Fibroblast of skin of abdomen (primary cell): ENCODE data around the gene HCST. TPM values are rescaled to one million over a fixed set of nuclear protein-coding genes. Genes with fewer than 3 reads are reported as not detected.

Source experiments
- DNase-seq: peaks from one replicate; pipeline ENCODE4 v3.0.0-alpha.2; 2013
- polyA plus RNA-seq, 2 experiments: library from polyadenylated mRNA; unstranded; fragments of 120-200 nt; gene quantifications; one replicate each; pipeline ENCODE4 v1.2.1, GENCODE V29; 2013; ENCODE audit not compliant: insufficient read length in 2 of 2

The HCST gene
- polyA plus RNA-seq (2013, experiment 1 of 2; ENCODE audit: insufficient read length), result 0.60 TPM
- 0.63 TPM for polyA plus RNA-seq (2013, experiment 2 of 2; ENCODE audit: insufficient read length)

GRCh38 chr19:35901854-35902661 lies at the start of gene HCST:
Gene HCST, plus strand, starts transcription at chr19:35902529. Its CDS starts 65 bp downstream, at chr19:35902594.
- peak; percentile 36 for DNase-seq

- no peak for DNase-seq
These were observed 49.1 kb upstream of the HCST start for GRCh38 chr19:35853038-35853756.

GRCh38 chr19:35856546-35857149 lies 45.7 kb upstream of the HCST start, which contains the start of gene KIRREL2:
Gene KIRREL2, plus strand, starts transcription at chr19:35856911. Its CDS starts 209 bp downstream, at chr19:35857120.
- no peak for DNase-seq

DNA sequence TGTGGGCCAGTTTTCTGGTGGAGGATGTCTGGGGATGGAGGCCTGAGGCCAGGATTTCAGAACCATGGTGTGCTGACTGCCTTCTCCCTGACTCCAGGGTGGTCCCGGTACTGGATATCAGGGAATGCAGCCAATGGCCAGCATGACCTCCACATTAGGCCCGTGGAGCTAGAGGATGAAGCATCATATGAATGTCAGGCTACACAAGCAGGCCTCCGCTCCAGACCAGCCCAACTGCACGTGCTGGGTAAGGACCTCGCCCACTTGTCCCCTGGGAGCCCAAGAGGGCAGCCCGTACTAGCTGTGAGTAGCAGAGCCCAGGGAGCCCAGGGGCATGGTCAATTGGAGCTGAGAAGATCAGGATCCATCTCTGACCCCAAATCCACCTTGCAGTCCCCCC lies 44.0 kb upstream of the HCST start:
- DNase-seq, result no peak

DNA sequence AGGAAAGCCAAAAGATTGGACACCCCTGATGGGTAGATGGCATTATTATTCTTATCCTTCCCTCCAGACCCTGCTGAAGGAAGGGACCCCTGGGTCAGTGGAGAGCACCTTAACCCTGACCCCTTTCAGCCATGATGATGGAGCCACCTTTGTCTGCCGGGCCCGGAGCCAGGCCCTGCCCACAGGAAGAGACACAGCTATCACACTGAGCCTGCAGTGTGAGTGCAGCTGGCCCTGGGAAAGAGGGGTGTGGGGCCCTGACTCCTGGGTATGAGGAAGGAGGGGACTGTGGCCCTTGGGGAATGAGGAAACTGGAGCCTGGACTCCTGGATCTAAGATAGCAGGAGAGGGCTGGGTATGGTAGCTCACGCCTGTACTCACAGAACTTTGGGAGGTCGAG lies 42.9 kb upstream of the HCST start:
- DNase-seq, result no peak

- DNase-seq, result no peak
These were observed 41.9 kb upstream of the HCST start for GRCh38 chr19:35860436-35860817.

GRCh38 chr19:35860818-35861639 lies 41.3 kb upstream of the HCST start:
- no peak for DNase-seq

- no peak for DNase-seq
These were observed 40.6 kb upstream of the HCST start for GRCh38 chr19:35861640-35862160.

- no peak for DNase-seq
These were observed 39.8 kb upstream of the HCST start for GRCh38 chr19:35862528-35862927.

DNA sequence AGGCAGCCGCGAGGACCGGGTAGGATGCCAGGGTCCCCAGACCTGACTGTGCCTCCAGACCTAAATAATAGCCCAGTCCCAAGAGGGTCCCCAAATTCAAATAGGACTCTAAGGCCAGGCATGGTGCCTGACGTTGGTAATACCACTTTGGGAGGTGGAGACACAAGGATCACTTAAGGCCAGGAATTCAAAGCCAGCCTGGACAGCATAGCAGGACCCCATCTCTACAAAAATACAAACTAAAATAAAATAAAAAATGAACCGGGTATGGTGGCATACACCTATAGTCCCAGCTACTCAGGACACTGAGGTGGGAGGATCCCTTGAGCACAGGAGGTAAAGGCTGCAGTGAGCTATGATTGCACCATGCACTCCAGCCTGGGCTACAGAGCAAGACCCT lies 39.3 kb upstream of the HCST start:
- DNase-seq, result no peak

- DNase-seq, result peak; percentile 17
These were observed 34.0 kb upstream of the HCST start, which contains the start of gene APLP1 for GRCh38 chr19:35868172-35868822. Gene APLP1, plus strand, starts transcription at chr19:35868574. Its CDS starts 63 bp downstream, at chr19:35868637.

GRCh38 chr19:35868823-35869326 lies 33.5 kb upstream of the HCST start:
- DNase-seq, result no peak

- peak; percentile 55 for DNase-seq
These were observed 32.8 kb upstream of the HCST start for GRCh38 chr19:35869327-35870123.

DNA sequence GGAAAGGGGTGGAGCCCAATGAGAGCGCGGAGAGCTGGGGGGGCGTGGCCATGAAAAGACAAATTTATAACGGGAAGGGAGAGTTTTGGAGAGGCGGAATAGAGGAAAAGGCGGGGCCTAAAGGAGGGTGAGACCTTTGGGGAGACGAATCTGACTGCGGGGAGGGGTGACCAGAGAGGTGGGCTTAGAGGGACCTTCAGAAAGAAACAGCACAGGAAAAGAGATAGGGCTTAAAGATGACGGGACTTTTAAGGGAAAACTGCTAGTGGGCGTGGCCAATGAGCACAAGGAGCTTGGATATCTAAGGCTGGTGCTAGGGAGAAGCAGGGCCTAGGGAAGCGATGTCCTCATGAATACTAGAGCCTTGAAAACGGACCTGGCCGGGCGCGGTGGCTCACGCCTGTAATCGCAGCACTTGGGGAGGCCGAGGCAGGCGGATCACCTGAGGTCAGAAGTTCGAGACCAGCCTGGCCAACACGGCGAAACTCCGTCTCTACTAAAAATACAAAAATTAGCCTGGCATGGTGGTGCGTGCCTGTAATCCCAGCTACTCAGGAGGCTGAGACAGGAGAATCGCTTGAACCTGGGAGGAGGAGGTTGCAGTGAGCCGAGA lies 32.1 kb upstream of the HCST start:
- DNase-seq, result peak; percentile 24

- no peak for DNase-seq
These were observed 31.5 kb upstream of the HCST start for GRCh38 chr19:35870798-35871197.

DNA sequence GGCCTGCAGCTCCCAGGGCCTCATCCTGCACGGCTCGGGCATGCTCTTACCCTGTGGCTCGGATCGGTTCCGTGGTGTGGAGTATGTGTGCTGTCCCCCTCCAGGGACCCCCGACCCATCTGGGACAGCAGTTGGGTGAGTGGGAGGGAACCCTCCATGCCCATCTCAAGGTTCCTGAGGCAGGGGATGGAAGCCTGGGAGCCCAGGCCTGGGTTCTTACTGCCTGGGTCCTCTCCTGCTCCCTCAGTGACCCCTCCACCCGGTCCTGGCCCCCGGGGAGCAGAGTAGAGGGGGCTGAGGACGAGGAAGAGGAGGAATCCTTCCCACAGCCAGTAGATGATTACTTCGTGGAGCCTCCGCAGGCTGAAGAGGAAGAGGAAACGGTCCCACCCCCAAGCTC lies 30.7 kb upstream of the HCST start:
- DNase-seq, result no peak

DNA sequence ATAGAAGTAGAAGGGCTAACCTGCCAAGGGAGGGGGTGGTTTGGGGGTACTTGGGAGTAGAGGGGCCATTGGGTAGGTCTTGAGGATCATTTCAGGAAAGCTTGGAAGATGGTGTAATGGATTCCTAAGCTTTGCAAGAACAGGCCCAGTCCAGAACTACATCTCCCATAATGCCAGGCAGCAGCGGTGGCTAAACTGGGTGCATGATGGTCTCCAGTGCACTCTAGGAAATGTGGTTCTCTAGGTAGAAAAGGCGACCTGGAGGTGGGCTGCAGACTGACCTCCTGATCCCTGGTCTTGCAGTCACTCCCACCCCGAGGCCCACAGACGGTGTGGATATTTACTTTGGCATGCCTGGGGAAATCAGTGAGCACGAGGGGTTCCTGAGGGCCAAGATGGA lies 30.1 kb upstream of the HCST start:
- DNase-seq, result no peak

GRCh38 chr19:35874392-35874930 lies 27.9 kb upstream of the HCST start:
- DNase-seq, result no peak

DNA sequence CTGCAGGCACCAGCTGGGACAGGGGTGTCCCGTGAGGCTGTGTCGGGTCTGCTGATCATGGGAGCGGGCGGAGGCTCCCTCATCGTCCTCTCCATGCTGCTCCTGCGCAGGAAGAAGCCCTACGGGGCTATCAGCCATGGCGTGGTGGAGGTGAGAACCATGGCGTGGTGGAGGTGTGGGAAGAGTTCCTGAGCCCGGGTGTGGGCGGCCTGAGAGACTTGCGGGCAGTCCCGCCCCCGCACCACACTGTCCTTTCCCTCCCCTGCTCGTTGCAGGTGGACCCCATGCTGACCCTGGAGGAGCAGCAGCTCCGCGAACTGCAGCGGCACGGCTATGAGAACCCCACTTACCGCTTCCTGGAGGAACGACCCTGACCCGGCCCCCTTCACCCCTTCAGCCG lies 23.3 kb upstream of the HCST start:
- no peak for DNase-seq
